Adipocyte (in vitro differentiated cells): ENCODE data around the gene DENND4A.

Source experiments
- DNase-seq: peaks from one replicate; pipeline ENCODE4 v3.0.0-alpha.2; 2015; ENCODE audit warnings: low read depth
- H3K27me3 ChIP-seq: replicated peaks from 2 replicates; pipeline ENCODE4 v1.7.0; 2013; ENCODE audit warnings: mild to moderate bottlenecking, low read length, moderate library complexity; ENCODE audit not compliant: control insufficient read depth, insufficient read depth
- H3K36me3 ChIP-seq: 2 replicates; pipeline ENCODE4 v1.7.0; 2013; ENCODE audit warnings: low read length, mild to moderate bottlenecking, moderate library complexity; ENCODE audit not compliant: control insufficient read depth, insufficient read depth, severe bottlenecking
- H3K4me1 ChIP-seq: 2 replicates; pipeline ENCODE4 v1.7.0; 2013; ENCODE audit warnings: mild to moderate bottlenecking, low read length, moderate library complexity; ENCODE audit not compliant: control insufficient read depth, insufficient read depth
- H3K4me3 ChIP-seq: 2 replicates; pipeline ENCODE4 v1.7.0; 2013; ENCODE audit warnings: mild to moderate bottlenecking, low read length, moderate library complexity
- H3K9ac ChIP-seq: 2 replicates; pipeline ENCODE4 v1.7.0; 2013; ENCODE audit warnings: mild to moderate bottlenecking, low read length, moderate library complexity
- H3K9me3 ChIP-seq: 2 replicates; pipeline ENCODE4 v1.7.0; 2013; ENCODE audit warnings: mild to moderate bottlenecking, low read length, moderate library complexity; ENCODE audit not compliant: control insufficient read depth

DENND4A gene

DNA sequence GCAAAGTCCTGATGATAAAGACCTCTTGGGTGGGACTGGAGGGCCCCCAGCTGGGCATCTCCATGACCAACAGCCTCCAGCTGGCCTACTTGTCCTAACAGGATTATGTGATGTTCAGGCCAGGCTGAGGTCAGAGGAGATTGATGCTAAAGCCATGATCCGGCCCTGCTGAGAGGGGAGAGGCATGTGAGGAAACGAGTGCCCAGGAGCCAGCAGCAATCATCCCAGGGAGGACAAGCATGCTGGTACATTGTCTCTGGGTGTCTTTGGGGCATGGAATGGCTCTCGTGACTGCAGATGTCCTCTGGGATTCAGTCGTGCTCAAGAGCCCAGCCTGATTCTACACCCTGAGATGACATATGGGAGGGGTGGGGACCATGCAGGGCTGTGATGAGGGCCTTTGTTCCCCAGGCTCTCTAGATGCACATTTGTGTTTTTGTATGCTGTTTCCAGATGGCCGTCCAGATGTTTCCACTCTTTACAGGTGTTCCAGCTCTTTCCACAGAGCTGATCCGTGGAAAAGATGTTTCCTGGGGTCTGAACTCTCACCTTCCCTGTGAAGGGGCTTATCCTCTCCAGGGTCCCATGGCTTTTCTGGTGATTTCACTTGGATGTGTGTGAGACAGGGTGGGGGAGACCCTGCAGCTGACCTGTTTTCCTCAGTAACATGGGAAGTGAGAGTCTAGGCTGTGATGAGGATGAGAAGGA, 150.2 kb downstream of the DENND4A start:
- Histone ChIP-seq H3K4me1 (peaks cover 6% of the 10 kb centered on the region), H3K9ac (no peak overlapping the region), H3K27me3 (no peaks in the 10 kb centered on the region), H3K36me3 (no peaks in the 10 kb centered on the region), H3K9me3 (no peaks in the 10 kb centered on the region), H3K4me3 (no peak overlapping the region)
- DNase-seq: no peak

- Histone ChIP-seq H3K27me3 (no peaks in the 10 kb centered on the region), H3K36me3 (no peaks in the 10 kb centered on the region), H3K4me3 (no peak overlapping the region), H3K9ac (no peak overlapping the region), H3K4me1 (peaks cover 10% of the 10 kb centered on the region), H3K9me3 (no peaks in the 10 kb centered on the region)
- no peak for DNase-seq
These were observed 152.6 kb downstream of the DENND4A start for GRCh38 chr15:65639509-65639908.

GRCh38 chr15:65638681-65639089, 153.4 kb downstream of the DENND4A start:
- DNase-seq: peak; percentile 96
- Histone ChIP-seq H3K9me3 (no peaks in the 10 kb centered on the region), H3K27me3 (no peaks in the 10 kb centered on the region), H3K4me3 (peak overlapping the region; percentile 21), H3K4me1 (peaks cover 15% of the 10 kb centered on the region), H3K9ac (peak overlapping the region; percentile 39), H3K36me3 (no peaks in the 10 kb centered on the region)

DNA sequence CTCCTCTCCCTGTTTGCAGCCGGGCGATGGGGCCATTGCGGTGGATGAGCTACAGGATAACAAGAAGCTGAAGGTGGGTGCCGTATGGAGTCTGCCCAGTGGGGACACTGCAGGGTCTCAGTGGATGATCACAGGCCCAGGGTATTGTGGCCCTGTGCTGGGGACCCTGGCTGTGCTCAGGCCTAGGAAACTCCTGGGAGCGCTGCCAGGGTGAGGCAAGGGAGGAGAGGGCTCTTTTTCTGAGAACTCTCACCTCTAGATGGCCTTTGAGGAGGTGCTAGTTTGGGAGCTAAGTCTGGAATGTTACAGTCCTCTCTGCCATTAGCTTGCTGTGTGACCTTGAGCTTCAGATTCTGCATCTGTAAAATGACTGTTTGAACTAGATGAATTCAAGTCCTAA, 154.0 kb downstream of the DENND4A start:
- H3K9ac ChIP-seq: peak overlapping the region; percentile 39
- DNase-seq: no peak
- H3K36me3 ChIP-seq: no peaks in the 10 kb centered on the region
- H3K4me3 ChIP-seq: peak overlapping the region; percentile 21
- H3K27me3 ChIP-seq: no peaks in the 10 kb centered on the region
- peaks cover 15% of the 10 kb centered on the region for H3K4me1 ChIP-seq
- H3K9me3 ChIP-seq: no peaks in the 10 kb centered on the region

GRCh38 chr15:65634356-65634755, 157.7 kb downstream of the DENND4A start:
- peak; percentile 41 for DNase-seq
- Histone ChIP-seq H3K36me3 (no peaks in the 10 kb centered on the region), H3K9ac (no peak overlapping the region), H3K9me3 (no peaks in the 10 kb centered on the region), H3K4me1 (peaks cover 15% of the 10 kb centered on the region), H3K4me3 (no peak overlapping the region), H3K27me3 (no peaks in the 10 kb centered on the region)

DNA sequence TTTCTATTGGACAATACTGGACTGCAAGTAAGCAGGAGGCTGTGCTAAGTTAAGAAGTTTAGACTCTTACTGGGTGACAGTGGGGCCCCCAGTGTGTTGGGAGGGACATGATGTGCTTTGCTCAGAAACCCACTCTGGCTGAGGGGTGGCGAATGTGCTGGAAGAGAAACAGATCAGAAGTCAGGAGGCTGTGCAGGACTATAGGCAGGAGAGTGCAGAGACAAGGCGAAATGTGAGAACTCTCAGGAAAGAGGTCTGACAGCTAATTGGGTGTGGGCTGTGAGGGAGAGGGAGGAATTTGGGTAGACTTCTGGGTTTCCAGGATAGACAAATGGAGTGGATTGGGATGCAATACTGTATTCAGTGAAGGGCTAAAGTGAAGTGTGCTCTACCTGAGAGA, 158.3 kb downstream of the DENND4A start:
- Histone ChIP-seq H3K27me3 (no peaks in the 10 kb centered on the region), H3K4me3 (no peak overlapping the region), H3K9me3 (no peaks in the 10 kb centered on the region), H3K4me1 (peaks cover 15% of the 10 kb centered on the region), H3K36me3 (no peaks in the 10 kb centered on the region), H3K9ac (no peak overlapping the region)
- peak; percentile 10 for DNase-seq

DNA sequence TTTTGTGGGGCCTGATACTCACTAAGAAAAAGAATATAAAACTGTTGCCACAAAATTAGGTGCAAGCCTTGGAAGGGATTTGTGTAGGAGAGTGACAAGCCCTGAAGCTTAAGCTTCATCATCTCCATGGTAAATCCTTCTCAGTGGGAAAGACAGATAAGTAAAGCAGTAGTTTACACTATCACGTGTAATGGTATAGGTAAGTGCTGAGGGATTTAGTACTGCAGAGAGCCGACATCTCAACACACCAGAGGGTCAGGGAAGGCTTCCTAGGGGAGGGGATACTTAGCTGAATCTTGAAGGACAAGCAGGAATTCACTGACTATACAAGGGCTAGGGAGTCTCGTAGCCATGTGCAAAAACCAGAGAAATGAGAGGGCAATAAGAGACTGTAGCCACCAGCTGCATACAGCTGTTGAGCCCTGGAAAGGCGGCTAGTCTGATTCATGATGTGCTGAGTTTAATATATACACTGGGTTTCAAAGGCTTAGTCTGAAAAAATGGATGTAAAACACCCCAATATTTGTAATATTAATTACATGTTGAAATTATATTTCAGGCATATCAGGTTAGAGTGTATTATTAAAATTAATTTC, 159.2 kb downstream of the DENND4A start:
- Histone ChIP-seq H3K27me3 (no peaks in the 10 kb centered on the region), H3K36me3 (no peaks in the 10 kb centered on the region), H3K4me3 (no peak overlapping the region), H3K9ac (no peak overlapping the region), H3K9me3 (no peaks in the 10 kb centered on the region), H3K4me1 (peaks cover 10% of the 10 kb centered on the region)
- no peak for DNase-seq

- Histone ChIP-seq H3K4me3 (no peak overlapping the region), H3K27me3 (no peaks in the 10 kb centered on the region), H3K36me3 (no peaks in the 10 kb centered on the region), H3K9me3 (no peaks in the 10 kb centered on the region), H3K4me1 (peaks cover 10% of the 10 kb centered on the region), H3K9ac (no peak overlapping the region)
- no peak for DNase-seq
These were observed 160.6 kb downstream of the DENND4A start for GRCh38 chr15:65631503-65631902.

- H3K27me3 ChIP-seq: no peaks in the 10 kb centered on the region
- DNase-seq: no peak
- peaks cover 7% of the 10 kb centered on the region for H3K36me3 ChIP-seq
- peaks cover 10% of the 10 kb centered on the region for H3K4me1 ChIP-seq
- H3K9ac ChIP-seq: no peak overlapping the region
- no peak overlapping the region for H3K4me3 ChIP-seq
- H3K9me3 ChIP-seq: no peaks in the 10 kb centered on the region
These were observed 161.3 kb downstream of the DENND4A start for GRCh38 chr15:65630760-65631159.

DNA sequence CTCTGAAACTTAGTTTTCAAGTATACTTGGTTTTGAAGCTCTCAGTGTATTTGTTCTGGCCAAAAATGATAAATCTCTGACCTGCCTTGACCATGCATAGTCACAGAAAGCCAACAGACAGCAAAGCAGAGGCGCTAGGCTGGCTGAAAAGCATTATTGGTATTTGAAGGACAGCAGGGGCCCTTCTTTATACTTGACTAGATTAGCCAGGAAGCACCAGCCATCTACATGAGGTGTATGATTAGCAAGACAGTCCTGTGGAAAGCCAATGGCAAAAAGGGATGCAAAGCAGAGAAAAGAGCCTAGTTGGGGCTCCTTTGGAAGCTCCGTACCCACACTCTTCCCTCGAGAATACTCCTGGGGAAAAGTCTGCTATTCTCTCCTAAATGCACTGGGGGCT, 162.5 kb downstream of the DENND4A start:
- Histone ChIP-seq H3K9ac (no peak overlapping the region), H3K27me3 (no peaks in the 10 kb centered on the region), H3K36me3 (peaks cover 19% of the 10 kb centered on the region), H3K4me1 (peaks cover 5% of the 10 kb centered on the region), H3K4me3 (no peak overlapping the region), H3K9me3 (no peaks in the 10 kb centered on the region)
- no peak for DNase-seq

GRCh38 chr15:65626856-65627255, 165.2 kb downstream of the DENND4A start:
- no peak for DNase-seq
- H3K27me3 ChIP-seq: no peaks in the 10 kb centered on the region
- H3K9ac ChIP-seq: no peak overlapping the region
- H3K4me1 ChIP-seq: no peaks in the 10 kb centered on the region
- H3K36me3 ChIP-seq: peaks cover 23% of the 10 kb centered on the region
- no peaks in the 10 kb centered on the region for H3K9me3 ChIP-seq
- H3K4me3 ChIP-seq: no peak overlapping the region

DNA sequence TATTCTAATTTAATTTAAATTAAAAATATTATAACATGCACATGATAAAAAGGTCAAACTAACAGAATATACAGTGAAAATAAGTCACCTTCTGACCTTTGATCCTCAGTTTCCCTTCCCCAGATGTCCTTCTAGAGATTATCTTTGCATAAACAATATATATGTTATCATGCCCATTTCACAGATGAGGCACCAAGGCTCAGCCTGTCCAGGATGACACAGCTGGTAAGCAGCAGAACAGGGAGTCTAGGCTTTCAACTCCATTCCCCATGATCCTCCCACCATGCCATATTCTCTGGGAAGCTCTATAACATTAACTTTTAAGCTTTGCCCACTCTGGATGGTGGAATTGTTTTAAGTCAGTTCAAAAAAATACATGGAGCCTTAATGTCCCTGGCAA, 169.0 kb downstream of the DENND4A start:
- H3K36me3 ChIP-seq: peaks cover 23% of the 10 kb centered on the region
- H3K9me3 ChIP-seq: no peaks in the 10 kb centered on the region
- H3K27me3 ChIP-seq: no peaks in the 10 kb centered on the region
- no peaks in the 10 kb centered on the region for H3K4me1 ChIP-seq
- H3K4me3 ChIP-seq: no peak overlapping the region
- no peak for DNase-seq
- H3K9ac ChIP-seq: no peak overlapping the region
